OCI-LY7 (cell line): Measurements from ENCODE around the gene ZFYVE28. TPM values are rescaled to one million over a fixed set of nuclear protein-coding genes. Genes with fewer than 3 reads are reported as not detected.

Experiments
- BruUV-seq: library from RNA; stranded (reverse); fragments of 400-500 nt; replicated peaks from 2 replicates; lab custom pipeline; 2021; lab: Mats Ljungman, UMichigan
- CTCF ChIA-PET: fragments of 300-600 bp; sonication (Branson Sonifier 250); formaldehyde crosslinking; loops from one replicate; lab custom pipeline; 2022; ENCODE audit warnings: antibody characterized with exemption; ENCODE audit not compliant: unreplicated experiment; lab: Charles Lee
- POLR2A ChIA-PET: fragments of 300-600 bp; sonication (Branson Sonifier 250); formaldehyde crosslinking; loops from one replicate; lab custom pipeline; 2022; ENCODE audit warnings: antibody characterized with exemption; lab: Charles Lee
- DNase-seq: peaks from one replicate; pipeline ENCODE4 v3.0.0-alpha.2; 2015; ENCODE audit warnings: low spot score
- H2AFZ ChIP-seq: fragments of 200-600 bp; sonication (generic), shearing (Covaris generic); 2 replicates; pipeline ENCODE4 v1.6.1; 2014; ENCODE audit warnings: mild to moderate bottlenecking, antibody characterized with exemption, low read length, moderate library complexity
- H3K27ac ChIP-seq: fragments of 200-600 bp; sonication (generic); 2 replicates; pipeline ENCODE4 v1.5.1; 2014; ENCODE audit warnings: mixed run types, low read depth, mild to moderate bottlenecking, moderate library complexity, low read length, inconsistent platforms; ENCODE audit not compliant: poor library complexity, severe bottlenecking
- H3K36me3 ChIP-seq: fragments of 200-600 bp; sonication (generic); 2 replicates; pipeline ENCODE4 v1.6.1; 2014; ENCODE audit warnings: mild to moderate bottlenecking, antibody characterized with exemption, low read length, moderate library complexity, mixed read lengths; ENCODE audit not compliant: insufficient read depth
- H3K4me1 ChIP-seq: fragments of 200-600 bp; sonication (generic); 2 replicates; pipeline ENCODE4 v1.5.1; 2014; ENCODE audit warnings: mild to moderate bottlenecking, low read length; ENCODE audit not compliant: insufficient read depth, poor library complexity, severe bottlenecking
- H3K4me2 ChIP-seq: fragments of 200-600 bp; sonication (generic); 2 replicates; pipeline ENCODE4 v1.6.1; 2014; ENCODE audit warnings: mild to moderate bottlenecking, low read length
- H3K4me3 ChIP-seq: fragments of 200-600 bp; sonication (generic); 2 replicates; pipeline ENCODE4 v1.5.1; 2014; ENCODE audit warnings: mild to moderate bottlenecking, low read depth, low read length; ENCODE audit not compliant: poor library complexity, severe bottlenecking
- H3K79me2 ChIP-seq: fragments of 200-600 bp; sonication (generic); 2 replicates; pipeline ENCODE4 v1.6.1; 2016; ENCODE audit warnings: low read depth, mild to moderate bottlenecking, low read length, moderate library complexity, mixed read lengths; ENCODE audit not compliant: insufficient read depth
- H3K9me2 ChIP-seq: fragments of 200-600 bp; sonication (generic); 2 replicates; pipeline ENCODE4 v1.6.1; 2016; ENCODE audit warnings: mild to moderate bottlenecking, low read length, mixed read lengths; ENCODE audit not compliant: insufficient read depth
- H3K9me3 ChIP-seq: fragments of 200-600 bp; sonication (generic); 2 replicates; pipeline ENCODE4 v1.6.1; 2014; ENCODE audit warnings: mild to moderate bottlenecking, mixed run types, low read length, mixed read lengths
- H4K20me1 ChIP-seq: fragments of 200-600 bp; sonication (generic); 2 replicates; pipeline ENCODE4 v1.6.1; 2014; ENCODE audit warnings: mild to moderate bottlenecking, antibody characterized with exemption, low read length, moderate library complexity, mixed read lengths; ENCODE audit not compliant: insufficient read depth
- EZH2phosphoT487 ChIP-seq: fragments of 200-600 bp; sonication (generic); IDR thresholded peaks from 2 replicates; pipeline ENCODE4 v1.6.1; 2018; ENCODE audit warnings: low read depth, borderline replicate concordance, mild to moderate bottlenecking, mixed run types, antibody characterized with exemption, low read length, moderate library complexity, mixed read lengths
- intact Hi-C: fragments of 100-400 bp; cut with micrococcal nuclease; formaldehyde crosslinking; loops from one replicate; pipeline ENCODE4 v1.10.0; 2022; ENCODE audit not compliant: unreplicated experiment
- total RNA-seq, 2 experiments: library from RNA; depleted of rRNA in 1 of 2; stranded (reverse); fragments of >200 nt in 1 of 2; shearing (Covaris generic) in 1 of 2; gene quantifications; 2 replicates each; pipeline ENCODE4 v1.2.3, GENCODE V29; 2014 to 2022
- TF ChIP-seq, protein P1 (sequence below): fragments of 200-600 bp; sonication (generic); conservative IDR thresholded peaks from 2 replicates; pipeline ENCODE4 v1.5.1; 2014; ENCODE audit warnings: mild to moderate bottlenecking, antibody characterized with exemption, low read length, moderate library complexity, mixed read lengths

ZFYVE28 gene
- total RNA-seq, 2 experiments from 2014 or later = 0.32 TPM; not detected in 1

- no peak for DNase-seq
- Histone ChIP-seq H3K9me3 (no peaks in the 10 kb centered on the region), H3K4me3 (no peak overlapping the region), H2AFZ (no peak overlapping the region), H3K4me2 (no peak overlapping the region), H3K27ac (no peak overlapping the region), H3K4me1 (peaks cover 15% of the 10 kb centered on the region), H4K20me1 (no peaks in the 10 kb centered on the region), H3K36me3 (no peaks in the 10 kb centered on the region), H3K9me2 (no peaks in the 10 kb centered on the region), H3K79me2 (no peaks in the 10 kb centered on the region)
- intact Hi-C loops = no loop called here
- POLR2A ChIA-PET = no interaction called here
- TF ChIP-seq EZH2phosphoT487 = no peak
- TF ChIP-seq, protein P1, sequence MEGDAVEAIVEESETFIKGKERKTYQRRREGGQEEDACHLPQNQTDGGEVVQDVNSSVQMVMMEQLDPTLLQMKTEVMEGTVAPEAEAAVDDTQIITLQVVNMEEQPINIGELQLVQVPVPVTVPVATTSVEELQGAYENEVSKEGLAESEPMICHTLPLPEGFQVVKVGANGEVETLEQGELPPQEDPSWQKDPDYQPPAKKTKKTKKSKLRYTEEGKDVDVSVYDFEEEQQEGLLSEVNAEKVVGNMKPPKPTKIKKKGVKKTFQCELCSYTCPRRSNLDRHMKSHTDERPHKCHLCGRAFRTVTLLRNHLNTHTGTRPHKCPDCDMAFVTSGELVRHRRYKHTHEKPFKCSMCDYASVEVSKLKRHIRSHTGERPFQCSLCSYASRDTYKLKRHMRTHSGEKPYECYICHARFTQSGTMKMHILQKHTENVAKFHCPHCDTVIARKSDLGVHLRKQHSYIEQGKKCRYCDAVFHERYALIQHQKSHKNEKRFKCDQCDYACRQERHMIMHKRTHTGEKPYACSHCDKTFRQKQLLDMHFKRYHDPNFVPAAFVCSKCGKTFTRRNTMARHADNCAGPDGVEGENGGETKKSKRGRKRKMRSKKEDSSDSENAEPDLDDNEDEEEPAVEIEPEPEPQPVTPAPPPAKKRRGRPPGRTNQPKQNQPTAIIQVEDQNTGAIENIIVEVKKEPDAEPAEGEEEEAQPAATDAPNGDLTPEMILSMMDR = no peak
- CTCF ChIA-PET = no interaction called here
- no TSS peak for BruUV-seq
Observed at GRCh38 chr4:2458546-2459491, 40.4 kb upstream of the ZFYVE28 start.

- H3K27ac ChIP-seq = no peak overlapping the region
- no peaks in the 10 kb centered on the region for H3K9me2 ChIP-seq
- H3K4me3 ChIP-seq = no peak overlapping the region
- POLR2A ChIA-PET = interaction anchor here (0.6 to 0.7 kb wide), 2 partner anchors 225 to 557 kb away, joined by 3 to 4 read pairs; no protein-coding TSS in a partner anchor
- H3K9me3 ChIP-seq = no peaks in the 10 kb centered on the region
- TF ChIP-seq EZH2phosphoT487 = no peak
- TF ChIP-seq, protein P1 = no peak
- H3K36me3 ChIP-seq = no peaks in the 10 kb centered on the region
- intact Hi-C loops = no loop called here
- H3K4me2 ChIP-seq = no peak overlapping the region
- peaks cover 7% of the 10 kb centered on the region for H3K4me1 ChIP-seq
- no peaks in the 10 kb centered on the region for H3K79me2 ChIP-seq
- no peak overlapping the region for H2AFZ ChIP-seq
- no TSS peak for BruUV-seq
- CTCF ChIA-PET = no interaction called here
- no peak for DNase-seq
- no peaks in the 10 kb centered on the region for H4K20me1 ChIP-seq
Observed at GRCh38 chr4:2457481-2458295, 39.2 kb upstream of the ZFYVE28 start.
